HFF-Myc (cell line): ENCODE results near the gene HNF1B.

ENCODE experiments used
- DNase-seq: peaks from one replicate; pipeline ENCODE4 v3.0.0-alpha.2; 2011; ENCODE audit warnings: low read depth; ENCODE audit errors: extremely low read depth
- H3K4me3 ChIP-seq: replicated peaks from 2 replicates; pipeline ENCODE4 v1.5.1; 2011; ENCODE audit warnings: low read depth, mild to moderate bottlenecking, control low read depth, low read length
- TF ChIP-seq, protein P1 (sequence below): IDR thresholded peaks from 2 replicates; pipeline ENCODE4 v1.5.1; 2012; ENCODE audit warnings: mild to moderate bottlenecking, low read depth, low read length, control low read depth; ENCODE audit errors: missing control alignments

HNF1B gene

DNA sequence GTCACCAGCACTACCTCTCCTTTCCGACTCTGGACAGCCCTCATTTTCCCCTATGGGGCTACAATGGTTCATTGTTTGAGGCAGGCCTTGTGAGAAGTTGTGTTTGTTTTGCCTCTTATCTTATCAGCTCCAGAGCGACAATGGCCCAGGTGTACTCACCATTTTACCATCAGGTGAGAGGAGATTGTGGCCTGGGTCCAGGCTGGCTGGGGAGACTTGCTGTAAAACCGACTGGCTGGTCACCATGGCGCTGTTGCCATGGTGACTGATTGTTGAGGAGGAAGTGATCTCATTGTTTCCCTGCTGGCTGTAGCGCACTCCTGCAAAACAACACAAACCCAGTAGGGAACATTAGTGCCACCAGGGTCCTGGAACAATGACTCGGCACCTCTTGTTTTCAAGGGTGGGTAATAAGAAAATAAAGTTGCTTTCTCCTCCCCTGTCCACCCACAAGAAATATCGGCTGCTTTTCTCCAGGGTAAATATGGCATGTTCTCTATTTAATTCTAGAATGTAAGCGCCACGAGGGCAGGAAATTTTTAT, 34.4 kb downstream of the HNF1B start:
- no peak for DNase-seq
- TF ChIP-seq, protein P1, sequence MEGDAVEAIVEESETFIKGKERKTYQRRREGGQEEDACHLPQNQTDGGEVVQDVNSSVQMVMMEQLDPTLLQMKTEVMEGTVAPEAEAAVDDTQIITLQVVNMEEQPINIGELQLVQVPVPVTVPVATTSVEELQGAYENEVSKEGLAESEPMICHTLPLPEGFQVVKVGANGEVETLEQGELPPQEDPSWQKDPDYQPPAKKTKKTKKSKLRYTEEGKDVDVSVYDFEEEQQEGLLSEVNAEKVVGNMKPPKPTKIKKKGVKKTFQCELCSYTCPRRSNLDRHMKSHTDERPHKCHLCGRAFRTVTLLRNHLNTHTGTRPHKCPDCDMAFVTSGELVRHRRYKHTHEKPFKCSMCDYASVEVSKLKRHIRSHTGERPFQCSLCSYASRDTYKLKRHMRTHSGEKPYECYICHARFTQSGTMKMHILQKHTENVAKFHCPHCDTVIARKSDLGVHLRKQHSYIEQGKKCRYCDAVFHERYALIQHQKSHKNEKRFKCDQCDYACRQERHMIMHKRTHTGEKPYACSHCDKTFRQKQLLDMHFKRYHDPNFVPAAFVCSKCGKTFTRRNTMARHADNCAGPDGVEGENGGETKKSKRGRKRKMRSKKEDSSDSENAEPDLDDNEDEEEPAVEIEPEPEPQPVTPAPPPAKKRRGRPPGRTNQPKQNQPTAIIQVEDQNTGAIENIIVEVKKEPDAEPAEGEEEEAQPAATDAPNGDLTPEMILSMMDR: no peak
- H3K4me3 ChIP-seq: no peak overlapping the region

DNA sequence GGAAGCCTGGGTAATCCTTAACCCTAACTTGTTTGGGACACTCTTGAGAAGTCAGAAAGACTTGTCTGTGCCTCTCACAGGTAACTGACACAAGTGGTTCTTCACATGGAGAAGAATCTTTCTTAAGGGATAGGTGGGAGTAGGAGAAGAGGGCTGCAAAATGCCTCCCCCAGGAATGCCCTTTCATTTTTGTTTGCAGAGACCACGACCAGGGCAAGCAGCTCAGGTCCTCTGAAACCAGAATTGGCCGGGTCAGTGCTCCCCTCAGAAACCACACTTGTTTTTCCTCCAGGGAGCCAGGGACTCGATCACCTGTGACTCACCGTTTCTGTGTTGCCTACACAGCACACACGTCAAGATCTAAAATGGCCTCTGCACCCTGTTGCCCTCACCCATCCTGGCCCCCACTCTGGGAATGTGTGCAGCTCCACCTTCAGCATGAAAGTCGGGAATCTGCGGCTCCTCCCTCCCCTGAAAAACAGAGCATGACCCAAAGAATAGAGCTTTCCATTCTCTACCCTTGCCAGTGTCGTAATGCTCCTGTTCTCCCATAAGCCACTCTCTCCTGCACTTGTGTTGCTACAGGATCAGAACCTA, 36.1 kb downstream of the HNF1B start:
- H3K4me3 ChIP-seq: no peak overlapping the region
- TF ChIP-seq, protein P1: no peak
- no peak for DNase-seq

DNA sequence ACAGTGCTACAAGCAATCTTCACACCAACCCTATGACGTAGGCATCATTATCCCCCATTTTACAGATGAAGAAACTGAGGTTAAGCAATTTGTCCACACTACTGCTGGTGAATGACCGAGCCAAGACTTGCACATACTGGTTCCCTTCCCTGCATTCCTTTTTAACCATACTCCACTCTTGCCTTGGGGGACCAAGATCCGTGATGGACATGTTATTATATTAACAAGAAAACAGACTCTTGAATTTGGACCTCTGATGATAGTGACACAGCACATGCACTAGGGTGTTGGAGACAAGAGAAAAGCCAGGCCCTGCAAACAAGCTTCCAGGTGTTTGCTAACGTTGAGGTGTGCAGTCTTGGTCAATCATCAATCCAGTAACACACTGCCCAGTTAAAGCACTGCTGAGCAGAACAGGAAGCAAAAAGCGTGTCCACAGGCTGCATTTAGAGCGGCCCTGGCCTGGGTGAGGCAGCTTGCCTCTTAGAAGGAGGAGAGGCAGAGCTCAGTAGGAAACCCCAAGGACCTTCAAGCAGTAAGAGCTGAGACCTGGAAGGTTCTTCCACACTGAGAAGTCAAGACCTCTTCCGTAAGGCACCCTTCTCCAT, 36.7 kb downstream of the HNF1B start:
- TF ChIP-seq, protein P1: no peak
- no peak for DNase-seq

DNA sequence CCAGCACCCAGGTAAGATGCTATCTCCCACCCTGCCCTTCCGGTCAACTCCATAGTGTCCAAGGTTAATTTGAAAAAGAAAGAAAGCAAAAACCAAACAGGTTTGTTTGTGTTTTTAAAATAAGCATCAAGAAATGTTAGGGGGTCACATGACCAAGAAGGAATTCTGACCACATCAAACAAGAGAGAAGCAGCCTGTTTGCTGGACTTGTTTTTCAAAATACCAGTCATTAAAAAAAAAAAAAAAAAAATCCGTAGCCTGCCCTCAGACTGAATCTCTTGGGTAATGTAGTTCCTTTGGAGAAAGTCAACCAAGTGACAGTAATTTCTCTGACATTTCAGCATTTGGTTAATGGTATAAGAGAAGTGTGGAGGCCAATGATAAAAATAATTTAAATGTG, 38.4 kb downstream of the HNF1B start:
- no peak overlapping the region for H3K4me3 ChIP-seq
- TF ChIP-seq, protein P1: no peak
- no peak for DNase-seq

More for the DNA sequence above, 36.7 kb downstream of the HNF1B start:
- no peak overlapping the region for H3K4me3 ChIP-seq

DNA sequence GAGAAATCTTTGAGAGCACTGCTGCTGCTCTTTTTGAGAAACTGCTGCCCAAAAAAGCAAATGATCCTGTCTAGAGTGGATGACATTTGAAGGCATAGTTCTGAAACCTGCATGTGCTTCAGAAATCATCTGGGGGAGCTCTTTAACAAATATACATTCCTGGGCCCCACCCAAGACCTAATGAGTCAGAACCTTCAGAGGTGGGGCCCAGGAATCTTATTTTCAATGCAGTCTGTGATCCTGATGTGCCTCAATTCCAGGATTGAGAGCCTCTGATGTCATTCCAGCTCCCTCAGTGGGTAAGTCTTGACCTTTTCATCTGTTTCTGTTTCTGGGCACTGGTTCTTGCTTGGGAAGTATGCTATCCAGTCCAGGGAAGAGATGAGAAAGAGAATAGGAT, 42.3 kb downstream of the HNF1B start:
- no peak overlapping the region for H3K4me3 ChIP-seq
- TF ChIP-seq, protein P1: no peak
- peak; percentile 52 for DNase-seq

DNA sequence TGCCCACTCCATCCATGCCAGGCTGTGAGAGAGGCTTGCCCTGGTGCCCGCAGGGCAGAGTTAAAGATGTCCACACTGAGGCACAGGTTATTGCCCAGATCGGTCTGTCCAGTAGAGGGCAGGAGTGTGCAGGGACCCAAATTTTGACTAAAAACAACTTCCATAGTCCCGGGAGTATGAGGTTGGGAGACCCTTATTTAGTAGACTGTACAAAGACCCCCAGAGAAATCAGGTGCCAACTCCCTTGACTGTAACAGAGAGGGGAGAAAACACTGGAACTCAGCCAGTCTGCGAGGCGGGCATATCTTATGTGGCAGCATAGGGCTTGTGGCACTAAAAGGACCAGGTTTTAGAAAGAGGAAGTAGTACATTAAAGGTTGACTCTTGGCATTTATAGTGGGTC, 43.4 kb downstream of the HNF1B start:
- TF ChIP-seq, protein P1: peak; percentile 67
- H3K4me3 ChIP-seq: no peak overlapping the region
- DNase-seq: no peak
